ENCODE measurements around the gene JPH3. TPM values are rescaled to one million over a fixed set of nuclear protein-coding genes. Genes with fewer than 3 reads are reported as not detected.

The JPH3 gene
- total RNA-seq, 2 experiments from 2014 or later: 0.07 to 0.09 TPM

- CTCF ChIA-PET: no interaction called here
- Mint-ChIP-seq H3K27ac (no peak overlapping the region), H3K4me3 (no peak overlapping the region), H3K36me3 (ENCODE audit: low read depth) (no peaks in the 10 kb centered on the region), H3K9me3 (no peaks in the 10 kb centered on the region), H3K27me3 (peaks cover 4% of the 10 kb centered on the region), H3K4me1 (ENCODE audit: low read depth) (no peaks in the 10 kb centered on the region)
- intact Hi-C loops (cut with micrococcal nuclease): no loop called here
- TF ChIP-seq, protein P1, sequence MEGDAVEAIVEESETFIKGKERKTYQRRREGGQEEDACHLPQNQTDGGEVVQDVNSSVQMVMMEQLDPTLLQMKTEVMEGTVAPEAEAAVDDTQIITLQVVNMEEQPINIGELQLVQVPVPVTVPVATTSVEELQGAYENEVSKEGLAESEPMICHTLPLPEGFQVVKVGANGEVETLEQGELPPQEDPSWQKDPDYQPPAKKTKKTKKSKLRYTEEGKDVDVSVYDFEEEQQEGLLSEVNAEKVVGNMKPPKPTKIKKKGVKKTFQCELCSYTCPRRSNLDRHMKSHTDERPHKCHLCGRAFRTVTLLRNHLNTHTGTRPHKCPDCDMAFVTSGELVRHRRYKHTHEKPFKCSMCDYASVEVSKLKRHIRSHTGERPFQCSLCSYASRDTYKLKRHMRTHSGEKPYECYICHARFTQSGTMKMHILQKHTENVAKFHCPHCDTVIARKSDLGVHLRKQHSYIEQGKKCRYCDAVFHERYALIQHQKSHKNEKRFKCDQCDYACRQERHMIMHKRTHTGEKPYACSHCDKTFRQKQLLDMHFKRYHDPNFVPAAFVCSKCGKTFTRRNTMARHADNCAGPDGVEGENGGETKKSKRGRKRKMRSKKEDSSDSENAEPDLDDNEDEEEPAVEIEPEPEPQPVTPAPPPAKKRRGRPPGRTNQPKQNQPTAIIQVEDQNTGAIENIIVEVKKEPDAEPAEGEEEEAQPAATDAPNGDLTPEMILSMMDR (IDR thresholded peaks at IDR 0.05): no peak
- DNase-seq: no peak
- ATAC-seq: no peak
- POLR2A ChIA-PET: no interaction called here
These were observed 14.2 kb downstream of the JPH3 start for GRCh38 chr16:87616556-87616955.

DNA sequence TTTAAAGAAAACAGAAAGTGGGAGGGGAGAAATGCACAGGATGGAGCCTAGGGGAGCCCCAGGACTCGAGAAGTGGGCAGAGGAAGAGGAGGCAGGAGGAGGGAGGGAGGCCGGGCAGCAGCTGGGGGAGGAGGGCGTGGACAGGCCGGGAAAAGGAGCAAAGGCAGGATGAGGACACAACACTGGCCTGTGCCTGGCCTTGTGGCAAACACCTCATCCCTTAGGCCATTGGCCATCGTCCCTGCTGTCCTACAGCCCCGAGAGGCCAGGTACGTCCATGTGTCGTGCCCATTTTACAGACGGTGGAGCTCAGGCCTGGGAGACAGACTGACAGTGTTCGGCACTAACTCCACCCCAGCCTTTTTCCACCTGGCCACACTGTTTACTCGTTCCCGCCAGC is 15.9 kb downstream of the JPH3 start:
- ATAC-seq: no peak
- Mint-ChIP-seq H3K4me3 (no peak overlapping the region), H3K27me3 (peaks cover 4% of the 10 kb centered on the region), H3K9me3 (no peaks in the 10 kb centered on the region), H3K36me3 (ENCODE audit: low read depth) (no peaks in the 10 kb centered on the region), H3K27ac (no peak overlapping the region), H3K4me1 (ENCODE audit: low read depth) (no peaks in the 10 kb centered on the region)
- CTCF ChIA-PET: interaction anchor here (2.0 kb wide), 1 partner anchor 18 kb away, joined by 6 read pairs; no protein-coding TSS in a partner anchor
- POLR2A ChIA-PET: interaction anchor here (0.9 to 1.0 kb wide), 2 partner anchors 13 to 17 kb away, joined by 3 read pairs; no protein-coding TSS in a partner anchor
- intact Hi-C loops (cut with micrococcal nuclease): no loop called here
- TF ChIP-seq, protein P1 (IDR thresholded peaks at IDR 0.05): no peak
- DNase-seq: no peak

- TF ChIP-seq, protein P1 (IDR thresholded peaks at IDR 0.05): no peak
- POLR2A ChIA-PET: interaction anchor here (1.0 kb wide), 1 partner anchor 14 kb away, joined by 3 read pairs; no protein-coding TSS in a partner anchor
These were observed 17.3 kb downstream of the JPH3 start for GRCh38 chr16:87619360-87620200.

GRCh38 chr16:87620201-87620495 is 17.8 kb downstream of the JPH3 start:
- intact Hi-C loops (cut with micrococcal nuclease): no loop called here
- ATAC-seq (no peak), DNase-seq (no peak)
- POLR2A ChIA-PET: no interaction called here
- CTCF ChIA-PET: interaction anchor here (2.0 kb wide), 1 partner anchor 16 kb away, joined by 6 read pairs; no protein-coding TSS in a partner anchor
- no peak overlapping the region for H3K4me3 Mint-ChIP-seq
- TF ChIP-seq, protein P1 (IDR thresholded peaks at IDR 0.05): no peak
- no peaks in the 10 kb centered on the region for H3K36me3 Mint-ChIP-seq (ENCODE audit: low read depth)
- no peak overlapping the region for H3K27ac Mint-ChIP-seq
- H3K9me3 Mint-ChIP-seq: no peaks in the 10 kb centered on the region
- no peaks in the 10 kb centered on the region for H3K4me1 Mint-ChIP-seq (ENCODE audit: low read depth)
- peaks cover 4% of the 10 kb centered on the region for H3K27me3 Mint-ChIP-seq

More at GRCh38 chr16:87619360-87620200, 17.3 kb downstream of the JPH3 start:
- H3K27ac Mint-ChIP-seq: no peak overlapping the region
- DNase-seq (no peak), ATAC-seq (no peak)
- peaks cover 4% of the 10 kb centered on the region for H3K27me3 Mint-ChIP-seq
- H3K4me3 Mint-ChIP-seq: no peak overlapping the region
- intact Hi-C loops (cut with micrococcal nuclease): no loop called here
- CTCF ChIA-PET: interaction anchor here (2.0 kb wide), 1 partner anchor 17 kb away, joined by 6 read pairs; no protein-coding TSS in a partner anchor
- no peaks in the 10 kb centered on the region for H3K36me3 Mint-ChIP-seq (ENCODE audit: low read depth)
- H3K4me1 Mint-ChIP-seq (ENCODE audit: low read depth): no peaks in the 10 kb centered on the region
- no peaks in the 10 kb centered on the region for H3K9me3 Mint-ChIP-seq

DNA sequence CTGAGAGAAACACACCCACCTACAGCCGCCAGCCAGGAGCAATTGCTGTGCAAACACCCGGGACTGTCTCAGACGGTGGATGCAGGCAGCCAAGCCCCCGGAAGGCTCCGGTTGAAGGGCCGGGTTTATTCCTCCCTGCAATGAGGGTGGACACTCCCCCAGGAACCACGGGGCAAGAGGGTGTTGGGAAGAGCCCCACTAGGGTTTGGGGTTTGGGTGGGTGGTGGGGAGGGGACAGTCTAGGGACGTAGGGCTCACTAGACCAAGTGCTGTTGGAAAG is 19.2 kb downstream of the JPH3 start:
- CTCF ChIA-PET: interaction anchor here (4.0 kb wide), 1 partner anchor 14 kb away, joined by 26 read pairs; no protein-coding TSS in a partner anchor

More for the DNA sequence above, 19.2 kb downstream of the JPH3 start:
- POLR2A ChIA-PET: no interaction called here
- Mint-ChIP-seq H3K9me3 (no peaks in the 10 kb centered on the region), H3K4me1 (ENCODE audit: low read depth) (no peaks in the 10 kb centered on the region), H3K36me3 (ENCODE audit: low read depth) (no peaks in the 10 kb centered on the region), H3K27me3 (peaks cover 3% of the 10 kb centered on the region), H3K4me3 (no peak overlapping the region), H3K27ac (no peak overlapping the region)
- intact Hi-C loops (cut with micrococcal nuclease): no loop called here
- TF ChIP-seq, protein P1 (IDR thresholded peaks at IDR 0.05): no peak
- DNase-seq (no peak), ATAC-seq (no peak)

Data from activated CD8-positive, alpha-beta T cell treated with anti-CD3 and anti-CD28 coated beads for 36 hours (primary cell).